H9 (cell line): ENCODE results near the gene CLEC16A. TPM values are rescaled to one million over a fixed set of nuclear protein-coding genes. Genes with fewer than 3 reads are reported as not detected.

ENCODE experiments used
- DNase-seq: peaks from one replicate; pipeline ENCODE4 v3.0.0-alpha.2; 2017
- H2AFZ ChIP-seq: one replicate; pipeline ENCODE4 v1.6.1; 2013; ENCODE audit warnings: mild to moderate bottlenecking, low read length, control low read depth, moderate library complexity
- H2AK5ac ChIP-seq: 2 replicates; pipeline ENCODE4 v1.6.1; 2013; ENCODE audit warnings: low read length, control low read depth, mixed read lengths; ENCODE audit not compliant: insufficient read length
- H2BK120ac ChIP-seq: one replicate; pipeline ENCODE4 v1.6.1; 2013; ENCODE audit warnings: low read depth, mild to moderate bottlenecking, low read length, control low read depth, inconsistent platforms; ENCODE audit not compliant: poor library complexity, severe bottlenecking
- H2BK12ac ChIP-seq: 2 replicates; pipeline ENCODE4 v1.6.1; 2013; ENCODE audit warnings: low read length, control low read depth, mixed read lengths, low read depth; ENCODE audit not compliant: insufficient read length
- H2BK15ac ChIP-seq: 2 replicates; pipeline ENCODE4 v1.6.1; 2013; ENCODE audit warnings: low read depth, low read length, control low read depth
- H2BK20ac ChIP-seq: one replicate; pipeline ENCODE4 v1.6.1; 2013; ENCODE audit warnings: low read depth, mild to moderate bottlenecking, low read length, control low read depth, inconsistent platforms; ENCODE audit not compliant: poor library complexity, severe bottlenecking
- H2BK5ac ChIP-seq: 2 replicates; pipeline ENCODE4 v1.6.1; 2013; ENCODE audit warnings: low read length, control low read depth, mixed read lengths; ENCODE audit not compliant: insufficient read length
- H3K14ac ChIP-seq: 2 replicates; pipeline ENCODE4 v1.6.1; 2013; ENCODE audit warnings: low read length, control low read depth; ENCODE audit not compliant: insufficient read depth
- H3K18ac ChIP-seq: 2 replicates; pipeline ENCODE4 v1.6.1; 2013; ENCODE audit warnings: low read depth, mild to moderate bottlenecking, mixed read lengths, low read length, control low read depth; ENCODE audit not compliant: insufficient read length
- H3K23ac ChIP-seq: 2 replicates; pipeline ENCODE4 v1.6.1; 2013; ENCODE audit warnings: low read length, control low read depth, mixed read lengths, low read depth; ENCODE audit not compliant: insufficient read length
- H3K23me2 ChIP-seq: 2 replicates; pipeline ENCODE4 v1.6.1; 2013; ENCODE audit warnings: low read depth, mild to moderate bottlenecking, mixed read lengths, low read length, control low read depth; ENCODE audit not compliant: insufficient read length, poor library complexity, severe bottlenecking
- H3K27ac ChIP-seq: 2 replicates; pipeline ENCODE4 v1.5.1; 2013; ENCODE audit warnings: low read length, control low read depth, mixed read lengths, low read depth; ENCODE audit not compliant: insufficient read length
- H3K27me3 ChIP-seq: 2 replicates; pipeline ENCODE4 v1.6.1; 2013; ENCODE audit warnings: low read length, control low read depth, inconsistent platforms; ENCODE audit not compliant: insufficient read depth
- H3K4ac ChIP-seq: 2 replicates; pipeline ENCODE4 v1.6.1; 2013; ENCODE audit warnings: low read depth, mild to moderate bottlenecking, control low read depth, inconsistent platforms, low read length, moderate library complexity
- H3K4me1 ChIP-seq: 2 replicates; pipeline ENCODE4 v1.6.1; 2013; ENCODE audit warnings: low read length, control low read depth, inconsistent platforms; ENCODE audit not compliant: insufficient read depth
- H3K4me2 ChIP-seq: 2 replicates; pipeline ENCODE4 v1.6.1; 2013; ENCODE audit warnings: low read length, control low read depth, mixed read lengths; ENCODE audit not compliant: insufficient read length, insufficient read depth
- H3K56ac ChIP-seq: 2 replicates; pipeline ENCODE4 v1.6.1; 2013; ENCODE audit warnings: low read depth, mild to moderate bottlenecking, mixed read lengths, low read length, control low read depth; ENCODE audit not compliant: insufficient read length
- H3K79me1 ChIP-seq: 2 replicates; pipeline ENCODE4 v1.6.1; 2013; ENCODE audit warnings: low read depth, mild to moderate bottlenecking, moderate library complexity, low read length, control low read depth, inconsistent platforms; ENCODE audit not compliant: insufficient read depth, poor library complexity, severe bottlenecking
- H3K79me2 ChIP-seq: 2 replicates; pipeline ENCODE4 v1.6.1; 2013; ENCODE audit warnings: low read length, control low read depth, inconsistent platforms; ENCODE audit not compliant: insufficient read depth
- H3K9ac ChIP-seq: 2 replicates; pipeline ENCODE4 v1.6.1; 2013; ENCODE audit warnings: low read length, control low read depth, mixed read lengths; ENCODE audit not compliant: insufficient read length; ENCODE audit errors: extremely low read depth
- H3K9me3 ChIP-seq: one replicate; pipeline ENCODE4 v1.6.1; 2013; ENCODE audit warnings: low read depth, low read length, inconsistent platforms; ENCODE audit not compliant: control insufficient read depth
- H3T11ph ChIP-seq: one replicate; pipeline ENCODE4 v1.6.1; 2013; ENCODE audit warnings: mild to moderate bottlenecking, low read length, control low read depth, inconsistent platforms
- H4K20me1 ChIP-seq: one replicate; pipeline ENCODE4 v1.6.1; 2013; ENCODE audit not compliant: control insufficient read depth, insufficient read length, insufficient read depth
- H4K5ac ChIP-seq: 2 replicates; pipeline ENCODE4 v1.6.1; 2013; ENCODE audit warnings: low read depth, mild to moderate bottlenecking, mixed read lengths, low read length, control low read depth; ENCODE audit not compliant: insufficient read length
- H4K8ac ChIP-seq: replicated peaks from 2 replicates; pipeline ENCODE4 v1.6.1; 2013; ENCODE audit warnings: low read length, control low read depth, mixed read lengths, low read depth; ENCODE audit not compliant: insufficient read length
- H4K91ac ChIP-seq: 2 replicates; pipeline ENCODE4 v1.6.1; 2013; ENCODE audit warnings: low read depth, mild to moderate bottlenecking, moderate library complexity, mixed read lengths, low read length, control low read depth; ENCODE audit not compliant: insufficient read length
- H3K27ac Mint-ChIP-seq, 3 experiments: 2 replicates in 2 of 3; 3 replicates in 1 of 3; pipeline ENCODE4 v1.8.0; 2020 to 2021; ENCODE audit warnings: mixed read lengths in 3 of 3, mild to moderate bottlenecking in 1 of 3, moderate library complexity in 1 of 3
- H3K27me3 Mint-ChIP-seq: 2 replicates; pipeline ENCODE4 v1.8.0; 2021; ENCODE audit warnings: low read depth, mild to moderate bottlenecking, moderate library complexity, mixed read lengths
- H3K36me3 Mint-ChIP-seq, 3 experiments: 2 replicates in 2 of 3; 3 replicates in 1 of 3; pipeline ENCODE4 v1.8.0; 2020 to 2021; ENCODE audit warnings: low read depth in 3 of 3, mixed read lengths in 3 of 3; ENCODE audit not compliant: insufficient read depth in 1 of 3
- H3K4me1 Mint-ChIP-seq, 2 experiments: 2 replicates each; pipeline ENCODE4 v1.8.0; 2020; ENCODE audit warnings: mixed read lengths in 2 of 2
- H3K4me3 Mint-ChIP-seq, 2 experiments: 2 replicates in 1 of 2; 3 replicates in 1 of 2; pipeline ENCODE4 v1.8.0; 2020 to 2021; ENCODE audit warnings: mild to moderate bottlenecking in 2 of 2, mixed read lengths in 2 of 2, moderate library complexity in 1 of 2
- H3K9me3 Mint-ChIP-seq, 2 experiments: 2 replicates in 1 of 2; 3 replicates in 1 of 2; pipeline ENCODE4 v1.8.0; 2020; ENCODE audit warnings: mild to moderate bottlenecking in 2 of 2, mixed read lengths in 2 of 2, moderate library complexity in 1 of 2
- CTCF ChIP-seq: fragments of 200-600 bp; sonication (generic); conservative IDR thresholded peaks from 3 replicates; pipeline ENCODE4 v1.8.0; 2021; ENCODE audit warnings: antibody characterized with exemption, mild to moderate bottlenecking
- WGBS: extraction: QIAGEN DNeasy Blood & Tissue Kit; methylation state at CpG from one replicate; pipeline ENCODE4 v1.1.7; 2013; ENCODE audit warnings: missing lambda C conversion rate, low lambda C conversion rate, mixed read lengths; ENCODE audit not compliant: insufficient read length; ENCODE audit errors: extremely low coverage; 5-methylcytosine and 5-hydroxymethylcytosine counted together
- total RNA-seq: library from RNA; stranded (reverse); gene quantifications from 2 replicates; pipeline ENCODE4 v1.2.1, GENCODE V29; 2021

Gene CLEC16A
- total RNA-seq, 1 experiment from 2014 or later: 15.2 TPM

DNA sequence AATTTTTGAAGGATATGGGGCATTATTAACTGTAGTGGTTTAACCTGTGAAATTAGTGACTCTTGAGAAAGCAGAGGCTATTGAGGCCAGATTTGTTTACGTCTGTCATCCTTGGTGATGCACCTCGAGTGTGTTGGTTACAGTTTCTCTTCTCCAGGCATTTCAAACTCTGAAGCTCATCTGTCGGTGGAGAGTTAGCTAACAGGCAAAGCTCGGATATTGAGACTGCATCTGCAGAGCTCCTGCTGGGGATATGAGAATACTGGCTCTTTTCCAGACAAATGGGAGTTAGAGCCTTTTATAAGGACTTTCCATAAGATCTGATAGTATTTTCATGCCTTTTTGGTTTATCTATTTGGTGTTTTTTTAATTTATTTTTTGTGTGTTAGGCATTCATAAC, 6.7 kb downstream of the CLEC16A start:
- Histone ChIP-seq H3K14ac (no peak overlapping the region), H3K4me2 (no peak overlapping the region), H2BK5ac (no peak overlapping the region), H4K91ac (no peak overlapping the region), H2AFZ (no peak overlapping the region), H3K23ac (no peak overlapping the region), H3K9ac (no peak overlapping the region), H3K56ac (no peak overlapping the region), H3K18ac (no peak overlapping the region), H3K9me3 (no peaks in the 10 kb centered on the region), H3K23me2 (no peaks in the 10 kb centered on the region), H4K8ac (no peak overlapping the region), H3K79me2 (no peaks in the 10 kb centered on the region), H2BK15ac (no peak overlapping the region), H3K27me3 (no peaks in the 10 kb centered on the region), H2AK5ac (no peak overlapping the region), H3K27ac (no peak overlapping the region), H3T11ph (no peak overlapping the region), H3K4me1 (peaks cover 19% of the 10 kb centered on the region; the same call in 1 of the 2 replicates), H4K5ac (no peak overlapping the region), H2BK20ac (no peak overlapping the region), H3K79me1 (peaks cover 3% of the 10 kb centered on the region), H3K4ac (no peak overlapping the region), H2BK120ac (no peak overlapping the region), H4K20me1 (no peaks in the 10 kb centered on the region), H2BK12ac (no peak overlapping the region)
- peaks cover 56 to 58% of the 10 kb centered on the region in 2 experiments for H3K4me1 Mint-ChIP-seq
- H3K9me3 Mint-ChIP-seq: no peaks in the 10 kb centered on the region
- H3K4me3 Mint-ChIP-seq: no peak overlapping the region
- H3K27me3 Mint-ChIP-seq: no peaks in the 10 kb centered on the region; the same call in 1 of the 2 replicates
- H3K27ac Mint-ChIP-seq: no peak overlapping the region
- H3K36me3 Mint-ChIP-seq: no peaks in the 10 kb centered on the region
- DNase-seq: no peak
- WGBS: no CpG with 5 or more reads among the region's 4 CpGs
- no peak for TF ChIP-seq CTCF
